ENCODE results near the gene TLL1.
A peak's percentile ranks its signal among the peaks of the same experiment; 100 is the strongest.

Gene TLL1

DNA sequence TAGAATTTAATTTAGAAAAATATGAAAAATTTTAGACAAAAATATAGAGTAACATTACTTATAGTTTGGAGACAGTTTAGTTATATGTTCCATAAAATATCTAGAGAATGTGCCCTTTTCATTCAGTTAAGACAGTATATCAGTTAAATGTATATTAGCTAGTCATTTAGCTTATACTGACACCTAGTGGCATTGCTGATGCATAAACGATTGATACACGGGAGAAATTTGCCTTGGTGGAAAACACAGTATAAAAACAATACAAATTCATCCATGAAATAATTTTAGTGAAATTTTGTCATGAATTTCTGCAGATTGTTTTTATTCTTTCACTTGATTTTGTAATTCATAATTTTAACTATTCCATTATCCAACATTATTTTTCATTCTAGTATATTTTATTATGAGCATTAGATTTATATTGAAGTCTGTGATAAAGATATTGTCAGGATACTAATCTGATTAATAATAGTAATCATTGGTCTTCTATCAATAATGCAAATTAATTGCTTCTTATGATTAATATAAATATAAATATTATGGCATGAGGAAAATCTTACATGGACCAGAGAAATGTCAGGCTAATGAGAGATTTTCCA lies 219.0 kb downstream of the TLL1 start:
- Histone ChIP-seq H3K27ac (ENCODE audit: low read depth, low read length) (no peak overlapping the region), H3K36me3 (ENCODE audit: low read length) (no peaks in the 10 kb centered on the region), H3K9ac (ENCODE audit: low read length) (no peak overlapping the region), H2AFZ (ENCODE audit: low read depth, low read length, severe bottlenecking) (no peak overlapping the region), H3K4me3 (ENCODE audit: insufficient read depth, low read length, poor library complexity, severe bottlenecking) (no peak overlapping the region), H3K9me3 (ENCODE audit: insufficient read depth, low read length) (no peaks in the 10 kb centered on the region), H3K4me2 (ENCODE audit: low read depth, low read length, poor library complexity, severe bottlenecking) (no peak overlapping the region), H3K27me3 (ENCODE audit: low read length) (no peaks in the 10 kb centered on the region), H3K9me2 (replicated peaks; ENCODE audit: insufficient read depth, low read length) (no peaks in the 10 kb centered on the region), H4K20me1 (ENCODE audit: low read depth, low read length) (no peaks in the 10 kb centered on the region), H3F3A (ENCODE audit: insufficient read depth) (no peaks in the 10 kb centered on the region), H3K79me2 (ENCODE audit: insufficient read depth, low read length) (no peaks in the 10 kb centered on the region)
- TF ChIP-seq, protein P1, sequence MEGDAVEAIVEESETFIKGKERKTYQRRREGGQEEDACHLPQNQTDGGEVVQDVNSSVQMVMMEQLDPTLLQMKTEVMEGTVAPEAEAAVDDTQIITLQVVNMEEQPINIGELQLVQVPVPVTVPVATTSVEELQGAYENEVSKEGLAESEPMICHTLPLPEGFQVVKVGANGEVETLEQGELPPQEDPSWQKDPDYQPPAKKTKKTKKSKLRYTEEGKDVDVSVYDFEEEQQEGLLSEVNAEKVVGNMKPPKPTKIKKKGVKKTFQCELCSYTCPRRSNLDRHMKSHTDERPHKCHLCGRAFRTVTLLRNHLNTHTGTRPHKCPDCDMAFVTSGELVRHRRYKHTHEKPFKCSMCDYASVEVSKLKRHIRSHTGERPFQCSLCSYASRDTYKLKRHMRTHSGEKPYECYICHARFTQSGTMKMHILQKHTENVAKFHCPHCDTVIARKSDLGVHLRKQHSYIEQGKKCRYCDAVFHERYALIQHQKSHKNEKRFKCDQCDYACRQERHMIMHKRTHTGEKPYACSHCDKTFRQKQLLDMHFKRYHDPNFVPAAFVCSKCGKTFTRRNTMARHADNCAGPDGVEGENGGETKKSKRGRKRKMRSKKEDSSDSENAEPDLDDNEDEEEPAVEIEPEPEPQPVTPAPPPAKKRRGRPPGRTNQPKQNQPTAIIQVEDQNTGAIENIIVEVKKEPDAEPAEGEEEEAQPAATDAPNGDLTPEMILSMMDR (IDR thresholded peaks at IDR 0.05; ENCODE audit: insufficient read depth, low read length, poor library complexity, severe bottlenecking): peak; percentile 66
- no peak for TF ChIP-seq EZH2phosphoT487 (conservative IDR thresholded peaks at IDR 0.05; ENCODE audit: low read length)

DNA sequence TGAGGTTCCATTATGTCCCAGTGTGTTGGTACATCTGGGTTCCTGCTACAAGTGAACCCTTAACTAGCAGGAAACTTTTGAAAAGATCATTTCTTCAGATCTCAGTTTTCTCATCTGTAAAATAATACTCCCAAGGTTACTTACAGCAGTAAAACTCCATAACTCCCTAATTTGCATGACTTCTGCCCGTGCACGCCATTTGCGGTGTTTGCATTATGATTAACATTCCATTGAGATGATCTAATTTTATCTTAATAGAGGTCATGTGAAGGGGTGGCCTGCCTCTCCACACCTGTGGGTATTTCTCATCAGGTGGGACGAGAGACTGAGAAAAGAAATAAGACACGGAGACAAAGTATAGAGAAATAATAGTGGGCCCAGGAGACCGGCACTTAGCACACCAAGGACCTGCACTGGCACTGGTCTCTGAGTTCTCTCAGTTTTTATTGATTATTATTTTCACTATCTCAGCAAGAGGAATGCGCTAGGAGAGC lies 219.8 kb downstream of the TLL1 start:
- Histone ChIP-seq H3K9ac (ENCODE audit: low read length) (no peak overlapping the region), H4K20me1 (ENCODE audit: low read depth, low read length) (no peaks in the 10 kb centered on the region), H3K79me2 (ENCODE audit: insufficient read depth, low read length) (no peaks in the 10 kb centered on the region), H3F3A (ENCODE audit: insufficient read depth) (no peaks in the 10 kb centered on the region), H3K4me2 (ENCODE audit: low read depth, low read length, poor library complexity, severe bottlenecking) (no peak overlapping the region), H3K4me3 (ENCODE audit: insufficient read depth, low read length, poor library complexity, severe bottlenecking) (no peak overlapping the region), H3K9me2 (replicated peaks; ENCODE audit: insufficient read depth, low read length) (no peaks in the 10 kb centered on the region), H3K27me3 (ENCODE audit: low read length) (no peaks in the 10 kb centered on the region), H3K27ac (ENCODE audit: low read depth, low read length) (no peak overlapping the region), H3K36me3 (ENCODE audit: low read length) (no peaks in the 10 kb centered on the region), H2AFZ (ENCODE audit: low read depth, low read length, severe bottlenecking) (no peak overlapping the region), H3K9me3 (ENCODE audit: insufficient read depth, low read length) (no peaks in the 10 kb centered on the region)
- no peak for TF ChIP-seq EZH2phosphoT487 (conservative IDR thresholded peaks at IDR 0.05; ENCODE audit: low read length)
- TF ChIP-seq, protein P1 (IDR thresholded peaks at IDR 0.05; ENCODE audit: insufficient read depth, low read length, poor library complexity, severe bottlenecking): no peak

DNA sequence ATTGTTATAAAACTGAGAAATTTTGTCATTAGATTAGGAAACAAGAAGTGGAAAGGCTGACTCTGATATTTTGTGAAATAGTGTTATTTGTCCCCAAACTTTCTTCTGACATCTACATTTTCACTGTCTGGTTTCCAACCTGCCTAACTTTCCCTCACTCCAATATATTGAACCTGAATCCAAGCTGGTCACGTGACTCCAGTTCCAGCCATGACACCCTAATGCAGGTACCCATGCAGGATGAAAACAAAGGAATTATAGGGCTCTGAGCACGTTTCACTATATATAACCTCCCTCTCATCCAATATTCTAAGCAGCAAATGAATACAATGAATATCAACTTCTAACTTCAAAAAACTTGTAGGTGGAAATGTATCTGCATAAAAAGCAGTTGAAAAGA lies 231.6 kb downstream of the TLL1 start:
- H3K9me2 ChIP-seq (replicated peaks; ENCODE audit: insufficient read depth, low read length): no peaks in the 10 kb centered on the region
- no peaks in the 10 kb centered on the region for H3K9me3 ChIP-seq (ENCODE audit: insufficient read depth, low read length)
- TF ChIP-seq, protein P1 (IDR thresholded peaks at IDR 0.05; ENCODE audit: insufficient read depth, low read length, poor library complexity, severe bottlenecking): no peak
- TF ChIP-seq EZH2phosphoT487 (conservative IDR thresholded peaks at IDR 0.05; ENCODE audit: low read length): no peak
- no peaks in the 10 kb centered on the region for H3F3A ChIP-seq (ENCODE audit: insufficient read depth)
- H3K9ac ChIP-seq (ENCODE audit: low read length): no peak overlapping the region
- no peak overlapping the region for H3K4me2 ChIP-seq (ENCODE audit: low read depth, low read length, poor library complexity, severe bottlenecking)
- no peak overlapping the region for H2AFZ ChIP-seq (ENCODE audit: low read depth, low read length, severe bottlenecking)
- H4K20me1 ChIP-seq (ENCODE audit: low read depth, low read length): no peaks in the 10 kb centered on the region
- H3K27me3 ChIP-seq (ENCODE audit: low read length): no peaks in the 10 kb centered on the region
- no peak overlapping the region for H3K27ac ChIP-seq (ENCODE audit: low read depth, low read length)
- no peak overlapping the region for H3K4me3 ChIP-seq (ENCODE audit: insufficient read depth, low read length, poor library complexity, severe bottlenecking)
- no peaks in the 10 kb centered on the region for H3K36me3 ChIP-seq (ENCODE audit: low read length)
- H3K79me2 ChIP-seq (ENCODE audit: insufficient read depth, low read length): no peaks in the 10 kb centered on the region

All from SU-DHL-6 (cell line).